CD4-positive, alpha-beta T cell treated with Interleukin-10 for 1 hour (primary cell): Measurements from ENCODE around the gene ITGAL.

Experiments used
- DNase-seq: peaks from one replicate; pipeline ENCODE4 v3.0.0-alpha.2; 2020

Gene ITGAL

GRCh38 chr16:30571445-30572322 lies 99.1 kb downstream of the ITGAL start, which contains the start of gene ZNF688:
ZNF688 (minus strand) TSS chr16:30571714; CDS start chr16:30571629, 85 bp downstream.
- peak; percentile 99 for DNase-seq
